ENCODE data around the gene PPP2R2B. TPM values are rescaled to one million over a fixed set of nuclear protein-coding genes. Genes with fewer than 3 reads are reported as not detected.

PPP2R2B gene
- total and polyA plus RNA-seq, 3 donors from 2014 or later: 9.8 to 36.6 (median 32.0) TPM

GRCh38 chr5:146533882-146534281 is 344.7 kb downstream of the PPP2R2B start:
- H3K4me3 ChIP-seq: no peak overlapping the region

GRCh38 chr5:146533260-146533857 is 345.2 kb downstream of the PPP2R2B start:
- H3K36me3 ChIP-seq (ENCODE audit: low read depth, missing control alignments): no peaks in the 10 kb centered on the region
- no peaks in the 10 kb centered on the region for H3K9me3 ChIP-seq
- peak; percentile 83 for DNase-seq
- intact Hi-C loops (cut with DNase I; ENCODE audit: low total_unique reads): no loop called here
- peak; percentile 49 to 70 (median 67) for TF ChIP-seq CTCF (IDR thresholded peaks at IDR 0.05)
- TF ChIP-seq POLR2A (IDR thresholded peaks at IDR 0.05): no peak
- WGBS, 2 donors: 53 to 57% methylated on average over 7 of the region's 7 CpGs
- H3K4me1 ChIP-seq: no peaks in the 10 kb centered on the region
- H3K4me3 ChIP-seq: no peak overlapping the region
- H3K27me3 ChIP-seq: no peaks in the 10 kb centered on the region
- no peak overlapping the region for H3K27ac ChIP-seq

More at GRCh38 chr5:146533882-146534281, 344.7 kb downstream of the PPP2R2B start:
- 0 to 4% methylated on average over 1 of the region's 1 CpG for WGBS, 2 donors
- TF ChIP-seq CTCF (IDR thresholded peaks at IDR 0.05): no peak
- TF ChIP-seq POLR2A (IDR thresholded peaks at IDR 0.05): no peak
- no peak for DNase-seq
- no peaks in the 10 kb centered on the region for H3K9me3 ChIP-seq
- no peak overlapping the region for H3K27ac ChIP-seq
- H3K27me3 ChIP-seq: no peaks in the 10 kb centered on the region
- H3K36me3 ChIP-seq (ENCODE audit: low read depth, missing control alignments): no peaks in the 10 kb centered on the region
- no peaks in the 10 kb centered on the region for H3K4me1 ChIP-seq
- intact Hi-C loops (cut with DNase I; ENCODE audit: low total_unique reads): no loop called here

Small RNA genes within 50 kb of the gene (small RNA-seq; reads per million reads assigned to genes)
- gene RN7SL791P: 0 to 0.09 reads per million in 2 donors

Data from testis (tissue), 3 donors.